Activated CD4-positive, alpha-beta memory T cell treated with anti-CD3 and anti-CD28 coated beads, Interleukin-2, amount 10 ng/mL, durations not matched to agents 7 days and 5 days (primary cell): Measurements from ENCODE around the gene MYRIP. TPM values are rescaled to one million over a fixed set of nuclear protein-coding genes. Genes with fewer than 3 reads are reported as not detected.
A peak's percentile ranks its signal among the peaks of the same experiment; 100 is the strongest.

Experiments
- CTCF ChIA-PET: fragments of 350-600 bp; sonication (Branson Sonifier 250); formaldehyde crosslinking; loops from one replicate; lab custom pipeline; 2021; ENCODE audit warnings: antibody characterized with exemption, inconsistent platforms; lab: Charles Lee
- POLR2A ChIA-PET: fragments of 350-600 bp; sonication (Branson Sonifier 250); formaldehyde crosslinking; loops from one replicate; lab custom pipeline; 2021; ENCODE audit warnings: antibody characterized with exemption; lab: Charles Lee
- DNase-seq: peaks from one replicate; pipeline ENCODE4 v3.0.0-alpha.2; 2020
- H3K27ac Mint-ChIP-seq: one replicate; pipeline ENCODE4 v1.8.0; 2021; ENCODE audit warnings: mild to moderate bottlenecking, mixed read lengths
- H3K27me3 Mint-ChIP-seq: one replicate; pipeline ENCODE4 v1.8.0; 2021; ENCODE audit warnings: mixed read lengths
- H3K36me3 Mint-ChIP-seq: one replicate; pipeline ENCODE4 v1.8.0; 2021; ENCODE audit warnings: low read depth, mixed read lengths
- H3K4me1 Mint-ChIP-seq: one replicate; pipeline ENCODE4 v1.8.0; 2021; ENCODE audit warnings: mixed read lengths
- H3K4me3 Mint-ChIP-seq: one replicate; pipeline ENCODE4 v1.8.0; 2021; ENCODE audit warnings: mild to moderate bottlenecking, mixed read lengths
- H3K9me3 Mint-ChIP-seq: one replicate; pipeline ENCODE4 v1.8.0; 2021; ENCODE audit warnings: mixed read lengths
- total RNA-seq, 2 experiments: library from RNA; stranded (reverse); gene quantifications; one replicate each; pipeline ENCODE4 v1.2.3, GENCODE V29; 2021

Gene MYRIP
- total RNA-seq, 2 experiments from 2014 or later, result not detected

- Mint-ChIP-seq H3K4me1 (no peaks in the 10 kb centered on the region), H3K4me3 (no peak overlapping the region), H3K27me3 (no peaks in the 10 kb centered on the region), H3K36me3 (no peaks in the 10 kb centered on the region), H3K9me3 (no peaks in the 10 kb centered on the region), H3K27ac (no peak overlapping the region)
- no peak for DNase-seq
- CTCF ChIA-PET, result no interaction called here
- POLR2A ChIA-PET, result no interaction called here
Measured at GRCh38 chr3:39970982-39971381, 161.6 kb downstream of the MYRIP start.

GRCh38 chr3:39971559-39972031 is 162.2 kb downstream of the MYRIP start:
- no peak for DNase-seq
- no peaks in the 10 kb centered on the region for H3K4me1 Mint-ChIP-seq
- H3K4me3 Mint-ChIP-seq, result no peak overlapping the region
- no peaks in the 10 kb centered on the region for H3K9me3 Mint-ChIP-seq
- no peaks in the 10 kb centered on the region for H3K36me3 Mint-ChIP-seq
- POLR2A ChIA-PET, result no interaction called here
- no peaks in the 10 kb centered on the region for H3K27me3 Mint-ChIP-seq
- CTCF ChIA-PET, result no interaction called here
- no peak overlapping the region for H3K27ac Mint-ChIP-seq

- Mint-ChIP-seq H3K9me3 (no peaks in the 10 kb centered on the region), H3K27ac (no peak overlapping the region), H3K27me3 (no peaks in the 10 kb centered on the region), H3K36me3 (no peaks in the 10 kb centered on the region), H3K4me1 (no peaks in the 10 kb centered on the region), H3K4me3 (no peak overlapping the region)
- ChIA-PET POLR2A (no interaction called here), CTCF (no interaction called here)
- no peak for DNase-seq
Measured at GRCh38 chr3:39972508-39972907, 163.1 kb downstream of the MYRIP start.

GRCh38 chr3:39977058-39977794 is 167.8 kb downstream of the MYRIP start:
- no peaks in the 10 kb centered on the region for H3K27me3 Mint-ChIP-seq
- POLR2A ChIA-PET, result no interaction called here
- no peak overlapping the region for H3K27ac Mint-ChIP-seq
- H3K9me3 Mint-ChIP-seq, result no peaks in the 10 kb centered on the region
- CTCF ChIA-PET, result no interaction called here
- no peaks in the 10 kb centered on the region for H3K4me1 Mint-ChIP-seq
- no peak for DNase-seq
- H3K4me3 Mint-ChIP-seq, result no peak overlapping the region
- no peaks in the 10 kb centered on the region for H3K36me3 Mint-ChIP-seq

GRCh38 chr3:39978308-39978707 is 168.9 kb downstream of the MYRIP start:
- Mint-ChIP-seq H3K27ac (no peak overlapping the region), H3K27me3 (no peaks in the 10 kb centered on the region), H3K4me3 (no peak overlapping the region), H3K36me3 (no peaks in the 10 kb centered on the region), H3K4me1 (no peaks in the 10 kb centered on the region), H3K9me3 (no peaks in the 10 kb centered on the region)
- ChIA-PET POLR2A (no interaction called here), CTCF (no interaction called here)
- no peak for DNase-seq

- DNase-seq, result no peak
- no peaks in the 10 kb centered on the region for H3K27me3 Mint-ChIP-seq
- H3K4me3 Mint-ChIP-seq, result no peak overlapping the region
- no peaks in the 10 kb centered on the region for H3K36me3 Mint-ChIP-seq
- no peak overlapping the region for H3K27ac Mint-ChIP-seq
- ChIA-PET CTCF (no interaction called here), POLR2A (no interaction called here)
- no peaks in the 10 kb centered on the region for H3K9me3 Mint-ChIP-seq
- H3K4me1 Mint-ChIP-seq, result no peaks in the 10 kb centered on the region
Measured at GRCh38 chr3:39980058-39980457, 170.6 kb downstream of the MYRIP start.

- Mint-ChIP-seq H3K4me3 (no peak overlapping the region), H3K27ac (no peak overlapping the region), H3K27me3 (no peaks in the 10 kb centered on the region), H3K36me3 (no peaks in the 10 kb centered on the region), H3K4me1 (no peaks in the 10 kb centered on the region), H3K9me3 (no peaks in the 10 kb centered on the region)
- CTCF ChIA-PET, result no interaction called here
- POLR2A ChIA-PET, result no interaction called here
- no peak for DNase-seq
Measured at GRCh38 chr3:39980781-39981180, 171.4 kb downstream of the MYRIP start.

GRCh38 chr3:39981547-39982184 is 172.3 kb downstream of the MYRIP start:
- Mint-ChIP-seq H3K27me3 (no peaks in the 10 kb centered on the region), H3K4me3 (no peak overlapping the region), H3K4me1 (no peaks in the 10 kb centered on the region), H3K9me3 (no peaks in the 10 kb centered on the region), H3K36me3 (no peaks in the 10 kb centered on the region), H3K27ac (no peak overlapping the region)
- ChIA-PET CTCF (no interaction called here), POLR2A (no interaction called here)
- DNase-seq, result no peak

- H3K27ac Mint-ChIP-seq, result no peak overlapping the region
- no peak for DNase-seq
- no peaks in the 10 kb centered on the region for H3K9me3 Mint-ChIP-seq
- H3K4me1 Mint-ChIP-seq, result no peaks in the 10 kb centered on the region
- POLR2A ChIA-PET, result no interaction called here
- no peaks in the 10 kb centered on the region for H3K36me3 Mint-ChIP-seq
- no peak overlapping the region for H3K4me3 Mint-ChIP-seq
- H3K27me3 Mint-ChIP-seq, result no peaks in the 10 kb centered on the region
- CTCF ChIA-PET, result no interaction called here
Measured at GRCh38 chr3:39982665-39983357, 173.4 kb downstream of the MYRIP start.

GRCh38 chr3:39989746-39990145 is 180.3 kb downstream of the MYRIP start:
- CTCF ChIA-PET, result interaction anchor here (1.3 kb wide), 1 partner anchor 10 kb away, joined by 3 read pairs; no protein-coding TSS in a partner anchor
- H3K27ac Mint-ChIP-seq, result no peak overlapping the region
- no peaks in the 10 kb centered on the region for H3K9me3 Mint-ChIP-seq
- DNase-seq, result no peak
- H3K36me3 Mint-ChIP-seq, result no peaks in the 10 kb centered on the region
- POLR2A ChIA-PET, result no interaction called here
- no peaks in the 10 kb centered on the region for H3K4me1 Mint-ChIP-seq
- no peak overlapping the region for H3K4me3 Mint-ChIP-seq
- H3K27me3 Mint-ChIP-seq, result peaks cover 2% of the 10 kb centered on the region

GRCh38 chr3:39990532-39990931 is 181.1 kb downstream of the MYRIP start:
- no peaks in the 10 kb centered on the region for H3K36me3 Mint-ChIP-seq
- H3K27me3 Mint-ChIP-seq, result peaks cover 2% of the 10 kb centered on the region
- no peak overlapping the region for H3K27ac Mint-ChIP-seq
- ChIA-PET POLR2A (no interaction called here), CTCF (interaction anchor here (1.3 kb wide), 1 partner anchor 10 kb away, joined by 3 read pairs; no protein-coding TSS in a partner anchor)
- peak; percentile 23 for DNase-seq
- H3K4me1 Mint-ChIP-seq, result no peaks in the 10 kb centered on the region
- H3K4me3 Mint-ChIP-seq, result no peak overlapping the region
- no peaks in the 10 kb centered on the region for H3K9me3 Mint-ChIP-seq

- CTCF ChIA-PET, result no interaction called here
- H3K36me3 Mint-ChIP-seq, result no peaks in the 10 kb centered on the region
- no peak overlapping the region for H3K4me3 Mint-ChIP-seq
- no peak overlapping the region for H3K27ac Mint-ChIP-seq
- no peak for DNase-seq
- no peaks in the 10 kb centered on the region for H3K9me3 Mint-ChIP-seq
- POLR2A ChIA-PET, result no interaction called here
- H3K4me1 Mint-ChIP-seq, result no peaks in the 10 kb centered on the region
- H3K27me3 Mint-ChIP-seq, result no peaks in the 10 kb centered on the region
Measured at GRCh38 chr3:40008796-40009195, 199.4 kb downstream of the MYRIP start.

GRCh38 chr3:40009991-40010390 is 200.6 kb downstream of the MYRIP start:
- Mint-ChIP-seq H3K9me3 (no peaks in the 10 kb centered on the region), H3K36me3 (no peaks in the 10 kb centered on the region), H3K27ac (no peak overlapping the region), H3K4me3 (no peak overlapping the region), H3K27me3 (peaks cover 2% of the 10 kb centered on the region), H3K4me1 (no peaks in the 10 kb centered on the region)
- CTCF ChIA-PET, result no interaction called here
- POLR2A ChIA-PET, result no interaction called here
- DNase-seq, result no peak
